GM12878 (cell line): ENCODE results near the gene AGPAT4. TPM values are rescaled to one million over a fixed set of nuclear protein-coding genes. Genes with fewer than 3 reads are reported as not detected.

Source experiments
- ATAC-seq: fragments of 200-7000 bp; cut with Tn5 transposase; 3 replicates; pipeline ENCODE4 v1.9.1; 2020; ENCODE audit warnings: mild to moderate bottlenecking, moderate library complexity
- BruUV-seq: library from RNA; stranded (reverse); fragments of 400-500 nt; replicated peaks from 2 replicates; lab custom pipeline; 2021; lab: Mats Ljungman, UMichigan
- CTCF ChIA-PET: fragments of 300-600 bp; sonication (Branson Sonifier 250); formaldehyde crosslinking; extraction: SDS; loops from one replicate; lab custom pipeline; 2021; ENCODE audit warnings: inconsistent platforms; lab: Yijun Ruan, JAX
- POLR2A ChIA-PET: fragments of 350-600 bp; formaldehyde crosslinking; extraction: SDS; loops from one replicate; lab custom pipeline; 2021; ENCODE audit warnings: inconsistent platforms; lab: Charles Lee
- RAD21 ChIA-PET: fragments of 300-600 bp; sonication (Branson Sonifier 250); formaldehyde crosslinking; loops from one replicate; lab custom pipeline; 2023; ENCODE audit warnings: antibody characterized with exemption; ENCODE audit not compliant: unreplicated experiment; lab: Charles Lee
- SMC1A ChIA-PET: fragments of 300-600 bp; sonication (Branson Sonifier 250); formaldehyde crosslinking; loops from one replicate; lab custom pipeline; 2023; ENCODE audit not compliant: unreplicated experiment, uncharacterized antibody; lab: Charles Lee
- DNase-seq: peaks from one replicate; pipeline ENCODE4 v3.0.0-alpha.2; 2011; ENCODE audit warnings: low read depth, low spot score
- FAIRE-seq: peaks from 3 replicates; lab custom pipeline; 2011; peaks lifted over from hg19 to GRCh38; lab: Jason Lieb, UNC
- H2AFZ ChIP-seq: 2 replicates; pipeline ENCODE4 v1.6.0; 2011; ENCODE audit warnings: low read depth, low read length, control low read depth; ENCODE audit not compliant: control insufficient read depth
- H3K27ac ChIP-seq: 2 replicates; pipeline ENCODE4 v1.5.1; 2011; ENCODE audit warnings: control low read depth; ENCODE audit not compliant: control insufficient read depth, insufficient read depth
- H3K27me3 ChIP-seq, 2 experiments: replicated peaks in 1 of 2; 2 replicates each; pipeline versions ENCODE4 v1.6.0 to v1.6.1; 2011; ENCODE audit warnings: low read length in 1 of 2; ENCODE audit not compliant: control insufficient read depth in 2 of 2, insufficient read depth in 2 of 2
- H3K36me3 ChIP-seq, 2 experiments: 2 replicates each; pipeline ENCODE4 v1.5.1; 2011; ENCODE audit warnings: low read length in 1 of 2; ENCODE audit not compliant: control insufficient read depth in 2 of 2, insufficient read depth in 2 of 2
- H3K4me1 ChIP-seq: 2 replicates; pipeline ENCODE4 v1.6.1; 2011; ENCODE audit warnings: mild to moderate bottlenecking, low read length, moderate library complexity, mixed read lengths; ENCODE audit not compliant: control insufficient read depth, insufficient read depth
- H3K4me2 ChIP-seq: 2 replicates; pipeline ENCODE4 v1.6.0; 2011; ENCODE audit warnings: control low read depth; ENCODE audit not compliant: control insufficient read depth, insufficient read depth
- H3K4me3 ChIP-seq: fragments of 200-600 bp; sonication (generic); 2 replicates; pipeline ENCODE4 v1.5.1; 2016
- H3K79me2 ChIP-seq: 2 replicates; pipeline ENCODE4 v1.6.0; 2011; ENCODE audit warnings: low read length; ENCODE audit not compliant: control insufficient read depth, insufficient read depth
- H3K9ac ChIP-seq: 2 replicates; pipeline ENCODE4 v1.8.0; 2011; ENCODE audit warnings: low read length, control low read depth, mixed read lengths; ENCODE audit not compliant: control insufficient read depth, insufficient read depth
- H3K9me3 ChIP-seq: replicated peaks from 3 replicates; pipeline ENCODE4 v1.5.1; 2011; ENCODE audit warnings: mild to moderate bottlenecking, low read length; ENCODE audit not compliant: control insufficient read depth, insufficient read depth
- H4K20me1 ChIP-seq: 2 replicates; pipeline ENCODE4 v1.6.0; 2011; ENCODE audit not compliant: control insufficient read depth, insufficient read depth
- CBX5 ChIP-seq: sonication (generic); IDR thresholded peaks from 2 replicates; pipeline ENCODE4 v1.6.1; 2016; ENCODE audit warnings: low read depth, moderate library complexity, mild to moderate bottlenecking, inconsistent platforms
- CEBPZ ChIP-seq: fragments of 150-350 bp; IDR thresholded peaks from 2 replicates; pipeline ENCODE4 v1.6.1; 2016; ENCODE audit warnings: low read depth, low read length
- CREB1 ChIP-seq: IDR thresholded peaks from 2 replicates; pipeline ENCODE4 v1.6.1; 2012; ENCODE audit warnings: low read depth, mild to moderate bottlenecking, inconsistent platforms
- E4F1 ChIP-seq: fragments of 450-650 bp; IDR thresholded peaks from 2 replicates; pipeline ENCODE4 v1.6.1; 2018; ENCODE audit warnings: borderline replicate concordance, mild to moderate bottlenecking; ENCODE audit not compliant: partially characterized antibody
- HDGF ChIP-seq: fragments of 450-650 bp; IDR thresholded peaks from 2 replicates; pipeline ENCODE4 v1.6.1; 2016; ENCODE audit warnings: antibody characterized with exemption
- NFYB ChIP-seq: IDR thresholded peaks from 2 replicates; pipeline ENCODE4 v1.6.1; 2011; ENCODE audit warnings: low read depth, mild to moderate bottlenecking, low read length, improper control_type of control experiment, moderate library complexity; ENCODE audit not compliant: insufficient read depth
- NR2C1 ChIP-seq: fragments of 450-650 bp; IDR thresholded peaks from 2 replicates; pipeline ENCODE4 v1.6.1; 2017; ENCODE audit warnings: antibody characterized with exemption, mild to moderate bottlenecking, moderate library complexity
- POLR2AphosphoS2 ChIP-seq: IDR thresholded peaks from 2 replicates; pipeline ENCODE4 v1.6.1; 2011; ENCODE audit warnings: low read depth, mild to moderate bottlenecking, low read length, improper control_type of control experiment, moderate library complexity
- REST ChIP-seq: IDR thresholded peaks from 2 replicates; pipeline ENCODE4 v1.6.1; 2012; ENCODE audit warnings: mild to moderate bottlenecking, low read depth, low read length
- SMAD1 ChIP-seq: fragments of 450-650 bp; IDR thresholded peaks from 2 replicates; pipeline ENCODE4 v1.6.1; 2018; ENCODE audit warnings: mild to moderate bottlenecking, low read depth; ENCODE audit not compliant: partially characterized antibody
- ZNF384 ChIP-seq: IDR thresholded peaks from 2 replicates; pipeline ENCODE4 v1.6.1; 2012; ENCODE audit warnings: low read depth, mild to moderate bottlenecking, low read length, improper control_type of control experiment, borderline replicate concordance
- WGBS: methylation state at CpG from one replicate; pipeline ENCODE4 v1.1.6; 2016; ENCODE audit warnings: low lambda C conversion rate; ENCODE audit not compliant: insufficient replicate concordance, insufficient coverage; ENCODE audit errors: missing lambda C conversion rate; 5-methylcytosine and 5-hydroxymethylcytosine counted together
- in situ Hi-C: fragments of 300-500 bp; cut with MboI; formaldehyde crosslinking; loops from 9 replicates; pipeline ENCODE4 v1.14.3; 2018; ENCODE audit warnings: mixed read lengths
- intact Hi-C: fragments of 100-400 bp; cut with micrococcal nuclease; formaldehyde crosslinking; loops from one replicate; pipeline ENCODE4 v1.14.2; 2022; ENCODE audit not compliant: unreplicated experiment
- polyA plus RNA-seq, 11 experiments: library from polyadenylated mRNA; depleted of rRNA in 4 of 11; unstranded in 6 of 11; stranded (reverse) in 5 of 11; fragments of >200 nt; fragmentation: Nextera tagmentation in 4 of 11; fragmentation: Illumina TruSeq in 1 of 11; extraction: Ambion mirVana in 4 of 11; extraction: Trizol in 1 of 11; gene quantifications; 1 replicate in 1 of 11; 2 replicates in 10 of 11; pipeline versions ENCODE4 v1.2.1 to v1.2.3, GENCODE V29; 2011 to 2016; ENCODE audit warnings: inconsistent platforms in 2 of 11, missing spikeins in 2 of 11, low read depth in 1 of 11
- total RNA-seq, 4 experiments: library from RNA; depleted of rRNA in 3 of 4; stranded (reverse); fragments of >200 nt in 3 of 4; fragmentation: Illumina TruSeq in 1 of 4; extraction: Trizol in 1 of 4; gene quantifications; 2 replicates each; pipeline versions ENCODE4 v1.2.1 to v1.2.3, GENCODE V29; 2013 to 2021
- TF ChIP-seq, protein P1 (sequence below): IDR thresholded peaks from 2 replicates; pipeline ENCODE4 v1.6.1; 2011; ENCODE audit warnings: low read depth, mild to moderate bottlenecking, low read length, moderate library complexity, borderline replicate concordance; ENCODE audit errors: extremely low read depth

AGPAT4 gene
- total and polyA plus RNA-seq, 10 of the 15 experiments (the other 5 are each of a cell fraction or from before 2014, with no cell fraction given) = 0.34 to 2.2 (median 1.3) TPM

- TF ChIP-seq E4F1 = no peak
Observed at GRCh38 chr6:161292145-161292544, 18.3 kb upstream of the AGPAT4 start (continued).

GRCh38 chr6:161290751-161291150 lies 16.9 kb upstream of the AGPAT4 start:
- POLR2A ChIA-PET = no interaction called here
- Histone ChIP-seq H3K27me3 (no peaks in the 10 kb centered on the region), H3K27ac (no peak overlapping the region), H3K36me3 (no peaks in the 10 kb centered on the region), H3K4me2 (no peak overlapping the region), H2AFZ (no peak overlapping the region), H4K20me1 (no peaks in the 10 kb centered on the region), H3K4me1 (no peaks in the 10 kb centered on the region), H3K9me3 (no peaks in the 10 kb centered on the region), H3K79me2 (no peaks in the 10 kb centered on the region), H3K9ac (no peak overlapping the region), H3K4me3 (no peak overlapping the region)
- no peak for DNase-seq
- BruUV-seq = no TSS peak
- FAIRE-seq = no peak
- CTCF ChIA-PET = no interaction called here
- SMC1A ChIA-PET = no interaction called here
- intact Hi-C loops (no loop called here), in situ Hi-C loops (no loop called here)
- RAD21 ChIA-PET = no interaction called here
- WGBS = 33% methylated on average over 3 of the region's 3 CpGs
- ATAC-seq = no peak
- TF ChIP-seq POLR2AphosphoS2 (no peak), CBX5 (no peak), CREB1 (no peak), REST (no peak), ZNF384 (no peak), CEBPZ (no peak), NFYB (no peak), NR2C1 (no peak), SMAD1 (no peak), HDGF (no peak)
- TF ChIP-seq, protein P1, sequence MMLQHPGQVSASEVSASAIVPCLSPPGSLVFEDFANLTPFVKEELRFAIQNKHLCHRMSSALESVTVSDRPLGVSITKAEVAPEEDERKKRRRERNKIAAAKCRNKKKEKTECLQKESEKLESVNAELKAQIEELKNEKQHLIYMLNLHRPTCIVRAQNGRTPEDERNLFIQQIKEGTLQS = no peak
